ENCODE results near the gene MIF. TPM values are rescaled to one million over a fixed set of nuclear protein-coding genes. Genes with fewer than 3 reads are reported as not detected.

Gene MIF
- total and polyA plus RNA-seq, 8 donors = 59.5 to 940 (median 280) TPM

DNA sequence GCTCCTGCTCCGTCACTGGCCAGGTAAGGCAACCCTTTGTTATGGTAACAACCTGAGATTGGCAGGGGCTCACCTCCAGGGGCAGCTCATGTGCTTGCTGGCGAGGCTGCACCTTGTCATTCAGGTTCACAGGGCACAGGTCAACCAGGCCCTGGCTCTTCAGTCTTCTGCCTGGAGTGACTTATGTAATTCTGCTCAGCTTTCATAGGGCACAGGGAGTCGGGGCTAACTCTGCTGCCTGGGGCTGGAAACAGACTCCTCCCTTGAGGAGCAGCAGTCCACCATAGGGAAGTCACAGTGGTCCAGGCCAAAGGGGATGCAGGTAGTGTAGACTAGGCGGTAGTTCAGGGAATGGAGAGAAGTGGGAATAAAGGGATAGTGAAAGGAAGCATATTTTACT, 1.5 kb upstream of the MIF start:
- Histone ChIP-seq H3K36me3 (peaks cover 19 to 23% (median 21%) of the 10 kb centered on the region in 4 donors), H3K4me3 (no peak overlapping the region), H3K9me3 (no peaks in the 10 kb centered on the region), H3K27ac (peak overlapping the region in 2 of 5 donors; percentile 97 to 98), H3K27me3 (no peaks in the 10 kb centered on the region), H3K4me1 (peaks cover 19 to 46% (median 41%) of the 10 kb centered on the region in 4 donors)
- TF ChIP-seq, protein P1, sequence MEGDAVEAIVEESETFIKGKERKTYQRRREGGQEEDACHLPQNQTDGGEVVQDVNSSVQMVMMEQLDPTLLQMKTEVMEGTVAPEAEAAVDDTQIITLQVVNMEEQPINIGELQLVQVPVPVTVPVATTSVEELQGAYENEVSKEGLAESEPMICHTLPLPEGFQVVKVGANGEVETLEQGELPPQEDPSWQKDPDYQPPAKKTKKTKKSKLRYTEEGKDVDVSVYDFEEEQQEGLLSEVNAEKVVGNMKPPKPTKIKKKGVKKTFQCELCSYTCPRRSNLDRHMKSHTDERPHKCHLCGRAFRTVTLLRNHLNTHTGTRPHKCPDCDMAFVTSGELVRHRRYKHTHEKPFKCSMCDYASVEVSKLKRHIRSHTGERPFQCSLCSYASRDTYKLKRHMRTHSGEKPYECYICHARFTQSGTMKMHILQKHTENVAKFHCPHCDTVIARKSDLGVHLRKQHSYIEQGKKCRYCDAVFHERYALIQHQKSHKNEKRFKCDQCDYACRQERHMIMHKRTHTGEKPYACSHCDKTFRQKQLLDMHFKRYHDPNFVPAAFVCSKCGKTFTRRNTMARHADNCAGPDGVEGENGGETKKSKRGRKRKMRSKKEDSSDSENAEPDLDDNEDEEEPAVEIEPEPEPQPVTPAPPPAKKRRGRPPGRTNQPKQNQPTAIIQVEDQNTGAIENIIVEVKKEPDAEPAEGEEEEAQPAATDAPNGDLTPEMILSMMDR (IDR thresholded peaks at IDR 0.05) = no peak
- TF ChIP-seq POLR2A (IDR thresholded peaks at IDR 0.05) (no peak), EP300 (IDR thresholded peaks at IDR 0.05) (no peak), POLR2AphosphoS5 (IDR thresholded peaks at IDR 0.05) (no peak)
- no peak for DNase-seq
- 59 to 89% (median 83%) methylated on average over 4 of the region's 4 CpGs for WGBS, 5 donors
- intact Hi-C loops (cut with DNase I; ENCODE audit: low total_unique reads) = no loop called here

DNA sequence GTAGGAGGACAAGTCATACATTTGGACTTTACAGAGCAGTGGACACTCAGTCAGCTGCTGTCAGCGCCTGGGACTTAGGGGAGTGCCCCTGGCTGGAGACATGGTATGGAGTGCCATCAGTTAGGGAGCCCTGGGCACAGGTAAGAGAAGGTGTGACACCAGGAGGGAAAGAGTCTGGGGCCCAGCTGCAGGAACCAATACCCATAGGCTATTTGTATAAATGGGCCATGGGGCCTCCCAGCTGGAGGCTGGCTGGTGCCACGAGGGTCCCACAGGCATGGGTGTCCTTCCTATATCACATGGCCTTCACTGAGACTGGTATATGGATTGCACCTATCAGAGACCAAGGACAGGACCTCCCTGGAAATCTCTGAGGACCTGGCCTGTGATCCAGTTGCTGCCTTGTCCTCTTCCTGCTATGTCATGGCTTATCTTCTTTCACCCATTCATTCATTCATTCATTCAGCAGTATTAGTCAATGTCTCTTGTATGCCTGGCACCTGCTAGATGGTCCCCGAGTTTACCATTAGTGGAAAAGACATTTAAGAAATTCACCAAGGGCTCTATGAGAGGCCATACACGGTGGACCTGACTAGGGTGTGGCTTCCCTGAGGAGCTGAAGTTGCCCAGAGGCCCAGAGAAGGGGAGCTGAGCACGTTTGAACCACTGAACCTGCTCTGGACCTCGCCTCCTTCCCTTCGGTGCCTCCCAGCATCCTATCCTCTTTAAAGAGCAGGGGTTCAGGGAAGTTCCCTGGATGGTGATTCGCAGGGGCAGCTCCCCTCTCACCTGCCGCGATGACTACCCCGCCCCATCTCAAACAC, 850 bp upstream of the MIF start:
- Histone ChIP-seq H3K9me3 (no peaks in the 10 kb centered on the region), H3K4me1 (peaks cover 19 to 46% (median 43%) of the 10 kb centered on the region in 4 donors), H3K4me3 (peak overlapping the region; percentile 63 to 79 (median 74)), H3K36me3 (peaks cover 19 to 24% (median 22%) of the 10 kb centered on the region in 4 donors), H3K27me3 (no peaks in the 10 kb centered on the region), H3K27ac (peak overlapping the region; percentile 95 to 99 (median 97))
- WGBS, 5 donors = 29 to 47% (median 33%) methylated on average over 5 to 11 of the region's 11 CpGs
- no peak for TF ChIP-seq POLR2AphosphoS5 (IDR thresholded peaks at IDR 0.05)
- no peak for TF ChIP-seq EP300 (IDR thresholded peaks at IDR 0.05)
- TF ChIP-seq, protein P1 (IDR thresholded peaks at IDR 0.05) = no peak
- TF ChIP-seq POLR2A (IDR thresholded peaks at IDR 0.05) = no peak
- intact Hi-C loops (cut with DNase I; ENCODE audit: low total_unique reads) = no loop called here
- DNase-seq = peak in 1 of 2 donors; percentile 73

DNA sequence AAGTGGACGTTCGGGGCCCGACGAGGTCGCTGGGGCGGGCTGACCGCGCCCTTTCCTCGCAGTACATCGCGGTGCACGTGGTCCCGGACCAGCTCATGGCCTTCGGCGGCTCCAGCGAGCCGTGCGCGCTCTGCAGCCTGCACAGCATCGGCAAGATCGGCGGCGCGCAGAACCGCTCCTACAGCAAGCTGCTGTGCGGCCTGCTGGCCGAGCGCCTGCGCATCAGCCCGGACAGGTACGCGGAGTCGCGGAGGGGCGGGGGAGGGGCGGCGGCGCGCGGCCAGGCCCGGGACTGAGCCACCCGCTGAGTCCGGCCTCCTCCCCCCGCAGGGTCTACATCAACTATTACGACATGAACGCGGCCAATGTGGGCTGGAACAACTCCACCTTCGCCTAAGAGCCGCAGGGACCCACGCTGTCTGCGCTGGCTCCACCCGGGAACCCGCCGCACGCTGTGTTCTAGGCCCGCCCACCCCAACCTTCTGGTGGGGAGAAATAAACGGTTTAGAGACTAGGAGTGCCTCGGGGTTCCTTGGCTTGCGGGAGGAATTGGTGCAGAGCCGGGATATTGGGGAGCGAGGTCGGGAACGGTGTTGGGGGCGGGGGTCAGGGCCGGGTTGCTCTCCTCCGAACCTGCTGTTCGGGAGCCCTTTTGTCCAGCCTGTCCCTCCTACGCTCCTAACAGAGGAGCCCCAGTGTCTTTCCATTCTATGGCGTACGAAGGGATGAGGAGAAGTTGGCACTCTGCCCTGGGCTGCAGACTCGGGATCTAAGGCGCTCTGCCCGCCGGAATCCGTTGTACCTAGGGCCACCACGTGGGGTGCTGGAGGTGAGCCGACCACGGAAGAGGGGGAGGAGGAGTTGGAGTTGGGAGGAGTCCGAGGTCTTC, 771 bp downstream of the MIF start:
- TF ChIP-seq POLR2A (IDR thresholded peaks at IDR 0.05) = no peak
- TF ChIP-seq POLR2AphosphoS5 (IDR thresholded peaks at IDR 0.05) = peak in 2 of 3 donors; percentile 2 to 3
- TF ChIP-seq, protein P1 (IDR thresholded peaks at IDR 0.05) = peak in 3 of 7 experiments; percentile 6 to 23 (median 22)
- no peaks in the 10 kb centered on the region for H3K9me3 ChIP-seq
- peaks cover 19 to 37% (median 33%) of the 10 kb centered on the region in 4 donors for H3K4me1 ChIP-seq
- no peaks in the 10 kb centered on the region for H3K27me3 ChIP-seq
- intact Hi-C loops (cut with DNase I; ENCODE audit: low total_unique reads) = no loop called here
- 1 to 3% (median 1%) methylated on average over 39 to 79 of the region's 79 CpGs for WGBS, 5 donors
- peak overlapping the region; percentile 63 to 79 (median 74) for H3K4me3 ChIP-seq
- DNase-seq = peak; percentile 80 to 94
- peak overlapping the region; percentile 95 to 99 (median 97) for H3K27ac ChIP-seq
- peaks cover 19 to 24% (median 22%) of the 10 kb centered on the region in 4 donors for H3K36me3 ChIP-seq

DNA sequence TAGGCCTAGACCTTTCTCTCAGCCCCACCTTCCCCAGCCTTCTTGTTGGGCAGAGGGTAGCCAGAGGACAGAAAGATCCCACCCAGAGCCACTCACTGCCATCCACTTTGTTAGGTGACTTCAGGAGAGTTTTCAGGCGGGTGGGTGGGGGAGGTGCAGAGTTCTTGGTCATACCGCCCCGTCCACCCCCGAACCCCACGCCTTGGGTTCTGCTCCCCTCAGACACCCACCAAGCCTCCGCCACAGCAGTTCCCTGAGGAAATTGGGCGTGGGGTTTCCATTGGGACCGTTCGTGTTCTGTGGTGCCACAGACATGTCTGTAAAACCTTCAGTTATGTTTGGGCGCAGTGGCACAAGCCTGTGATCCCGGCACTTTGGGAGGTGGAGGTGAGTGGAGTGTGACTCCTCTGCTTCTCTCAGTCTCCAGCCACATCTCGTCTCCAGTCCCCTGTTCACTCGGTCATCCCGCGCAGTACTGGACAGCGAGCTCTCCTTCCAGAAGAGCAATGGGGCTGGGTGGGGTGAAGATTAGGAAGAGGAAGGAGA, 1.5 kb downstream of the MIF start:
- Histone ChIP-seq H3K27me3 (no peaks in the 10 kb centered on the region), H3K4me1 (peaks cover 19 to 37% (median 33%) of the 10 kb centered on the region in 4 donors), H3K36me3 (peaks cover 19 to 24% (median 22%) of the 10 kb centered on the region in 4 donors), H3K4me3 (peak overlapping the region; percentile 63 to 79 (median 74)), H3K27ac (peak overlapping the region; percentile 95 to 99 (median 97)), H3K9me3 (no peaks in the 10 kb centered on the region)
- 78 to 88% (median 80%) methylated on average over 16 of the region's 16 CpGs for WGBS, 5 donors
- TF ChIP-seq POLR2A (IDR thresholded peaks at IDR 0.05) = no peak
- no peak for TF ChIP-seq EP300 (IDR thresholded peaks at IDR 0.05)
- TF ChIP-seq, protein P1 (IDR thresholded peaks at IDR 0.05) = no peak
- no peak for TF ChIP-seq POLR2AphosphoS5 (IDR thresholded peaks at IDR 0.05)
- no peak for DNase-seq
- intact Hi-C loops (cut with DNase I; ENCODE audit: low total_unique reads) = no loop called here

Measured in stomach (tissue), 9 donors.